OCI-LY3 (cell line): ENCODE measurements around the gene CADPS.

Source experiments
- EZH2phosphoT487 ChIP-seq: fragments of 200-600 bp; shearing (Covaris generic); IDR thresholded peaks from 2 replicates; pipeline ENCODE4 v1.6.1; 2018; ENCODE audit warnings: antibody characterized with exemption, mixed run types, low read depth
- TF ChIP-seq, protein P1 (sequence below): fragments of 200-600, 300-600 bp; sonication (generic); IDR thresholded peaks from 2 replicates; pipeline ENCODE4 v1.5.1; 2014; ENCODE audit warnings: antibody characterized with exemption, low read length, low read depth

DNA sequence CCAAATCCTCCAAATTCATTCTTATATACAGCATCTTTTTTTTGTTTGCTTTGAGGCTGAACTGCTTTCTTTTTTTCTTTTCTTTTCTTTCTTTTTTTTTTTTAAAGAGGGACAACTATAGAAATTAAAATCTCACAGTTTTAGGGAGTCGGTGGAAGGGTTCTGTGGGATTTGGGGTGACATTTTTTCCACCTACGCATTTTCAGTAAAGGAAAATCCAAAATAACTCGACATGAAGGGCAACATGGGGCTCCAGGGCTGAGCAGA is 498.8 kb downstream of the CADPS start:
- TF ChIP-seq, protein P1, sequence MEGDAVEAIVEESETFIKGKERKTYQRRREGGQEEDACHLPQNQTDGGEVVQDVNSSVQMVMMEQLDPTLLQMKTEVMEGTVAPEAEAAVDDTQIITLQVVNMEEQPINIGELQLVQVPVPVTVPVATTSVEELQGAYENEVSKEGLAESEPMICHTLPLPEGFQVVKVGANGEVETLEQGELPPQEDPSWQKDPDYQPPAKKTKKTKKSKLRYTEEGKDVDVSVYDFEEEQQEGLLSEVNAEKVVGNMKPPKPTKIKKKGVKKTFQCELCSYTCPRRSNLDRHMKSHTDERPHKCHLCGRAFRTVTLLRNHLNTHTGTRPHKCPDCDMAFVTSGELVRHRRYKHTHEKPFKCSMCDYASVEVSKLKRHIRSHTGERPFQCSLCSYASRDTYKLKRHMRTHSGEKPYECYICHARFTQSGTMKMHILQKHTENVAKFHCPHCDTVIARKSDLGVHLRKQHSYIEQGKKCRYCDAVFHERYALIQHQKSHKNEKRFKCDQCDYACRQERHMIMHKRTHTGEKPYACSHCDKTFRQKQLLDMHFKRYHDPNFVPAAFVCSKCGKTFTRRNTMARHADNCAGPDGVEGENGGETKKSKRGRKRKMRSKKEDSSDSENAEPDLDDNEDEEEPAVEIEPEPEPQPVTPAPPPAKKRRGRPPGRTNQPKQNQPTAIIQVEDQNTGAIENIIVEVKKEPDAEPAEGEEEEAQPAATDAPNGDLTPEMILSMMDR = no peak
- TF ChIP-seq EZH2phosphoT487 = no peak
